Inflammatory macrophage treated with lipopolysaccharide for 4 hours (primary cell): ENCODE measurements around the gene YAF2.

ENCODE experiments used
- DNase-seq: peaks from one replicate; pipeline ENCODE4 v3.0.0-alpha.2; 2020

YAF2 gene

GRCh38 chr12:42238240-42239140 is at the start of gene YAF2:
YAF2 (minus strand) TSS chr12:42238248; CDS start chr12:42238180, 68 bp downstream.
- DNase-seq = peak; percentile 87

- DNase-seq = no peak
Measured at GRCh38 chr12:42286741-42287140, 48.7 kb upstream of the YAF2 start.

GRCh38 chr12:42285431-42285830 is 47.4 kb upstream of the YAF2 start:
- no peak for DNase-seq

GRCh38 chr12:42284876-42285275 is 46.8 kb upstream of the YAF2 start:
- no peak for DNase-seq

- DNase-seq = peak; percentile 42
Measured at GRCh38 chr12:42284157-42284556, 46.1 kb upstream of the YAF2 start.

GRCh38 chr12:42283739-42284138 is 45.7 kb upstream of the YAF2 start:
- peak; percentile 22 for DNase-seq

- no peak for DNase-seq
Measured at GRCh38 chr12:42282294-42282693, 44.2 kb upstream of the YAF2 start.

- DNase-seq = no peak
Measured at GRCh38 chr12:42281844-42282243, 43.8 kb upstream of the YAF2 start.

- no peak for DNase-seq
Measured at GRCh38 chr12:42281278-42281677, 43.2 kb upstream of the YAF2 start.

- no peak for DNase-seq
Measured at GRCh38 chr12:42278128-42278510, 40.1 kb upstream of the YAF2 start.

GRCh38 chr12:42277396-42278127 is 39.5 kb upstream of the YAF2 start:
- DNase-seq = no peak

GRCh38 chr12:42275499-42275898 is 37.5 kb upstream of the YAF2 start:
- no peak for DNase-seq

- no peak for DNase-seq
Measured at GRCh38 chr12:42273706-42274105, 35.7 kb upstream of the YAF2 start.

- no peak for DNase-seq
Measured at GRCh38 chr12:42270596-42270995, 32.5 kb upstream of the YAF2 start.

GRCh38 chr12:42267413-42268190 is 29.6 kb upstream of the YAF2 start:
- DNase-seq = no peak

- DNase-seq = no peak
Measured at GRCh38 chr12:42266579-42267230, 28.7 kb upstream of the YAF2 start.

- DNase-seq = no peak
Measured at GRCh38 chr12:42262271-42262670, 24.2 kb upstream of the YAF2 start.

GRCh38 chr12:42261708-42262107 is 23.7 kb upstream of the YAF2 start:
- no peak for DNase-seq

- no peak for DNase-seq
Measured at GRCh38 chr12:42260518-42260917, 22.5 kb upstream of the YAF2 start.

- DNase-seq = no peak
Measured at GRCh38 chr12:42259699-42260098, 21.7 kb upstream of the YAF2 start.

GRCh38 chr12:42255866-42256261 is 17.8 kb upstream of the YAF2 start:
- DNase-seq = peak; percentile 11

GRCh38 chr12:42255221-42255865 is 17.3 kb upstream of the YAF2 start:
- peak; percentile 64 for DNase-seq
